Glutamatergic neuron (in vitro differentiated cells): ENCODE results near the gene DCANP1. TPM values are rescaled to one million over a fixed set of nuclear protein-coding genes. Genes with fewer than 3 reads are reported as not detected.

Source experiments
- DNase-seq: peaks from one replicate; pipeline ENCODE4 v3.0.0; 2022
- H3K27ac Mint-ChIP-seq: one replicate; pipeline ENCODE4 v1.8.0; 2020; ENCODE audit warnings: mild to moderate bottlenecking, mixed read lengths, inconsistent platforms; ENCODE audit not compliant: unreplicated experiment
- H3K27me3 Mint-ChIP-seq: one replicate; pipeline ENCODE4 v1.8.0; 2020; ENCODE audit warnings: mild to moderate bottlenecking, moderate library complexity, mixed read lengths, inconsistent platforms; ENCODE audit not compliant: unreplicated experiment
- H3K36me3 Mint-ChIP-seq: one replicate; pipeline ENCODE4 v1.8.0; 2020; ENCODE audit warnings: mild to moderate bottlenecking, mixed read lengths, inconsistent platforms; ENCODE audit not compliant: unreplicated experiment
- H3K4me1 Mint-ChIP-seq: one replicate; pipeline ENCODE4 v1.8.0; 2020; ENCODE audit warnings: mild to moderate bottlenecking, low read depth, mixed read lengths, inconsistent platforms; ENCODE audit not compliant: unreplicated experiment
- H3K4me3 Mint-ChIP-seq: one replicate; pipeline ENCODE4 v1.8.0; 2020; ENCODE audit warnings: mild to moderate bottlenecking, mixed read lengths, inconsistent platforms; ENCODE audit not compliant: unreplicated experiment
- H3K9me3 Mint-ChIP-seq: one replicate; pipeline ENCODE4 v1.8.0; 2020; ENCODE audit warnings: mild to moderate bottlenecking, moderate library complexity, mixed read lengths, inconsistent platforms; ENCODE audit not compliant: unreplicated experiment
- total RNA-seq: library from RNA; stranded (reverse); fragmentation: NEBNext Ultra II Directional; extraction: Animal tissue kit (Norgen Biotek cat#: 25700); gene quantifications from one replicate; pipeline ENCODE4 v1.2.1, GENCODE V29; 2021; ENCODE audit not compliant: unreplicated experiment
- TF ChIP-seq, protein P1 (sequence below): fragments of 200-600 bp; sonication (generic); IDR thresholded peaks from one replicate; pipeline ENCODE4 v1.5.0; 2021; ENCODE audit not compliant: partially characterized antibody, unreplicated experiment

Gene DCANP1
- total RNA-seq, 1 donor from 2014 or later, result not detected

DNA sequence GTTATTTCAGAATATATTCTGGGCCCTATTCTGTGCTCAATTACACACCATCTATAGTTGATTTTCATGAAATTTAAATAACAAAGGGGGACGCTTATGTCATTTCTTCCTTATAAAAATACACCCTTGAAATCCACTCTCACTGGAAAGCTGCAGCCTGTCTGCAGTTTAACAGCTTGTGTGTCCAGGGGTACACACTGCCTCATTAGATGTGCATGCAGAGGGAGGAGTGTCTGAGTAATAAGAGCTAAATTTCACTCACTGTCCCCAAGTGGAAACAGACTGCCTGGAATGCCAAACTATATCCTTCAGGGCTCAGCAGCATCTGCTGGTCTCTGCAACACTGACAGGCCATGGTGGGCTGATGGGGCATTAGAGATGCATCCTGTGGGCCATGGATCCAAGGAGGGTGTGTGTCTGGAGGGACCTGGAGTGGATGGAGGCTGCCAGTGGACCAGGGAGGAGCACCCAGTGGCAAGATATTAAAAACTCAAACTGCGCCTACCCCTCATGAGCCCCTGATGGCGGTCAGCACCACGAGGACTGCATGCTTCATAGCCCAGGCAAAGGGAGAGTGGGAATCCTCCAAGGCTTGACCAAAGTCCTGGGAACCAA is 20.8 kb upstream of the DCANP1 start:
- H3K9me3 Mint-ChIP-seq, result peaks cover 7% of the 10 kb centered on the region
- H3K27me3 Mint-ChIP-seq, result peaks cover 7% of the 10 kb centered on the region
- no peaks in the 10 kb centered on the region for H3K36me3 Mint-ChIP-seq
- DNase-seq, result no peak
- H3K4me3 Mint-ChIP-seq, result no peak overlapping the region
- H3K27ac Mint-ChIP-seq, result no peak overlapping the region
- H3K4me1 Mint-ChIP-seq, result peaks cover 21% of the 10 kb centered on the region
- TF ChIP-seq, protein P1, sequence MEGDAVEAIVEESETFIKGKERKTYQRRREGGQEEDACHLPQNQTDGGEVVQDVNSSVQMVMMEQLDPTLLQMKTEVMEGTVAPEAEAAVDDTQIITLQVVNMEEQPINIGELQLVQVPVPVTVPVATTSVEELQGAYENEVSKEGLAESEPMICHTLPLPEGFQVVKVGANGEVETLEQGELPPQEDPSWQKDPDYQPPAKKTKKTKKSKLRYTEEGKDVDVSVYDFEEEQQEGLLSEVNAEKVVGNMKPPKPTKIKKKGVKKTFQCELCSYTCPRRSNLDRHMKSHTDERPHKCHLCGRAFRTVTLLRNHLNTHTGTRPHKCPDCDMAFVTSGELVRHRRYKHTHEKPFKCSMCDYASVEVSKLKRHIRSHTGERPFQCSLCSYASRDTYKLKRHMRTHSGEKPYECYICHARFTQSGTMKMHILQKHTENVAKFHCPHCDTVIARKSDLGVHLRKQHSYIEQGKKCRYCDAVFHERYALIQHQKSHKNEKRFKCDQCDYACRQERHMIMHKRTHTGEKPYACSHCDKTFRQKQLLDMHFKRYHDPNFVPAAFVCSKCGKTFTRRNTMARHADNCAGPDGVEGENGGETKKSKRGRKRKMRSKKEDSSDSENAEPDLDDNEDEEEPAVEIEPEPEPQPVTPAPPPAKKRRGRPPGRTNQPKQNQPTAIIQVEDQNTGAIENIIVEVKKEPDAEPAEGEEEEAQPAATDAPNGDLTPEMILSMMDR, result no peak

DNA sequence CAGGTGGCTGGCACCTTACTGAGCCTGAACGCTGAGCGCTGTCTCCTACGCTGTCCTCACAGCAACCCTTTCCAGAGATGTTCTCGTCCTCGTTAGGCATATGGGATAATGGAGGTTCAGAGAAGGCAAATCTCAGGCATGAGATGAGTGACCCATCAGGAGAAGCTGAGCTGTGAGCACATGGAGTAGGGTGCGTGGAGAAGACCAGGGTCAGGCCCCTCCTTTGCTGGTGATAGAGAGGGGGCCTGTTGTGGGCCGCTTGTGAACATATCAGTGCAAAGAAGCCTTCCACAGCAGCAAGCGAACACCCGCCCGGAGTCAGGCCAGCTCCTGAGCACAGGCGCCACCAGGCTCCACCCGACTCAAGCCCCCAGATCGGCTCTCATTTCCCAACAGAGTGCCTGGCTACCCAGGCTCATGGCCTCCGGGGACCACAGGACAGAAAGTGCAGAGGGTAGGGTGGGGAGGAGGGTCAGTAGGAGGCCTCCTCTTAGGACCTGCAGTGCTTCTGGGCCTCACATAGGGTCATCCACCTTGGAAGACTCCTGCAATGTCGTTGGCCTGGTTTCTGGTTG is 20.0 kb upstream of the DCANP1 start:
- H3K27me3 Mint-ChIP-seq, result peaks cover 7% of the 10 kb centered on the region
- H3K27ac Mint-ChIP-seq, result no peak overlapping the region
- peak overlapping the region; percentile 42 for H3K4me3 Mint-ChIP-seq
- no peaks in the 10 kb centered on the region for H3K36me3 Mint-ChIP-seq
- no peak for DNase-seq
- peaks cover 25% of the 10 kb centered on the region for H3K4me1 Mint-ChIP-seq
- H3K9me3 Mint-ChIP-seq, result peaks cover 7% of the 10 kb centered on the region
- TF ChIP-seq, protein P1, result no peak

DNA sequence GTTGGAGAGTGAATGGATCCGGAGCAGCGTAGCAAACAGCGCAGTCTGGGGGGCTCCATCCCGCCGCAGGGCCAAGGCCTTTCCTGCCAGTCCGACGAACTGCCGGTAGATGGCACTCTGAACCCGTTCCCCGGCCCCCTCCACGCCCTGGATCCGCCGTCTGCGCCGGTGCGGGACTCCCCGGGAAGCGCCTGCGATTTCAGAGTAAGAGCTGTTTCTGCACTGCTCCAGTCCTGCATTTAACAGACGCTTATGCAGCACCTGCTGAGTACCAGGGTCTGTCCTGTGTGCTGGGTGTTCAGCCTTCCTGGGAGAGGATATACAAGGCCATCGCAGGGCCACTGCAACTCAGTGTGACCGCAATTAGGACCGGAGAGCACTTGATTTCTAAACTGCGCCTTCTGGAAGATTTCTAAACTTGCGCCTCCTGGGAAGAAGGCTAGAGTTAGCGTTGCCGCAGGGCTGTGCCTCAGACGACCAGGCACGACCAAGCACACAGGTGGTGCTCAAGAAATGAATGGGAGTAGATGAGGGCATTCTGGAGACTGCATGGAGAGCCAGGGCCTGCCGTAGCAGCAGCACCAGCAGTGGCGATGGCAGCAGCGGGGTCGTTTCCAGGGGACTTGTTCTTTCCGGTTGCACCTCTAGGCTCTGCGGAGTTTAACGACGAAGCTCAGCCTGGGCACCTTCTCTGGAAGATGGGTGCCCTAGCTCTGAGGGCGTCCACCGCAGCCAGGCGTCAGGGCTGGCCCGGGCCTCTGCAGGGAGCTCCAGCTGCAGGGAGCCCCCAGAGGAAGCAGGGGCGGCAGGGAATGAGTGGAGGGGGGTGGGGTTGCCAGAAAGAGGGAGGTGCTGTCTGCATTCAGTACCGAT is 19.3 kb upstream of the DCANP1 start:
- peak; percentile 95 for DNase-seq
- H3K4me3 Mint-ChIP-seq, result peak overlapping the region; percentile 83
- peaks cover 7% of the 10 kb centered on the region for H3K9me3 Mint-ChIP-seq
- TF ChIP-seq, protein P1, result peak; percentile 79
- peak overlapping the region; percentile 72 for H3K27ac Mint-ChIP-seq
- H3K36me3 Mint-ChIP-seq, result no peaks in the 10 kb centered on the region
- H3K27me3 Mint-ChIP-seq, result peaks cover 7% of the 10 kb centered on the region
- peaks cover 25% of the 10 kb centered on the region for H3K4me1 Mint-ChIP-seq

DNA sequence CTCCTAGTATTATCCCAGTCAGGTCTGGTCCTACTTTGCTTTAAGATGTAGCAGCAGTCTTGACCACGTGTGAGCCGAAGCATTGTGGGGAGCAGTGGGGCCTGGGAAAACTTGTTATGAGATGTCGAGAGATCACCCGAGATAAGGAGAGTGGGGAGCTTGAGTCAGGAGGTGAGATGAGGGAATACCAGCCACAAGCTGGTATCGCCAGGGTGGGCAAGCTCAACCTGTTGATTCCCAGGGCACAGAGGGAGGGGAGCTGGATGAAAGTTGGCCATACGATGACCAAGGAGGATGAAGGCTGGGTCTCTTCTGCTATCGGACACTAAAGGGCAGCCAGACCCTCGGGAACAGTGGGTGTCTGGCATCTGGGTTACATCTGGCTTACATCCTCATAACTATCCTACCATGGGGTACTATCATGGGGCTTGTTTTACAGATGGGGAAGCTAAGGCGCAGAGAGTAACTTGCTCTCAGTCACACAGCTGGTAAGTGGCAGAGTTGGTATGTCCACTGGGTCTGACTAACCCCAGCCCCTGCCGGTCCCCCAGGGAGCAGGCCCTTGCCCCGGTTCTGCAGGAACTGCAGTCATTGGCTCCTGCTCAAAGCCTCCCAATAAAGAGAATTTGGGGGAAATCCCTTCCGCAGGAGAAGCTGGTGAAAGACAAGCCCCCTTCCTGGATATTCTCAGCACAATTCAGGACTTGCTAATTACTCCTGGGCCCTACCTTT is 18.4 kb upstream of the DCANP1 start:
- TF ChIP-seq, protein P1, result no peak
- Mint-ChIP-seq H3K27me3 (peaks cover 4% of the 10 kb centered on the region), H3K9me3 (peaks cover 7% of the 10 kb centered on the region), H3K4me3 (no peak overlapping the region), H3K27ac (no peak overlapping the region), H3K4me1 (peaks cover 25% of the 10 kb centered on the region), H3K36me3 (no peaks in the 10 kb centered on the region)
- DNase-seq, result no peak
